Heart right ventricle (tissue), 16 donors: ENCODE data around the gene FBXO7. TPM values are rescaled to one million over a fixed set of nuclear protein-coding genes. Genes with fewer than 3 reads are reported as not detected.

ENCODE experiments used
- ATAC-seq, 8 donors: fragments of 200-7000 bp; cut with Tn5 transposase; one replicate each; pipeline ENCODE4 v1.9.1; 2020; ENCODE audit warnings: mild to moderate bottlenecking in 8 of 8, moderate library complexity in 8 of 8, moderate number of reproducible peaks in 1 of 8
- DNase-seq, 2 donors: peaks; one replicate each; pipeline ENCODE4 v3.0.0-alpha.2; 2020
- H3K27ac ChIP-seq, 10 donors: fragments of 200-600 bp; sonication (generic) in 2 of 10; one replicate each; pipeline versions ENCODE4 v1.5.0 to v1.8.0; 2020 to 2022; ENCODE audit warnings: mild to moderate bottlenecking in 3 of 10
- H3K27me3 ChIP-seq, 7 donors: fragments of 200-600 bp; one replicate each; pipeline ENCODE4 v1.8.0; 2021 to 2022; ENCODE audit warnings: mild to moderate bottlenecking in 2 of 7
- H3K36me3 ChIP-seq, 9 donors: fragments of 200-600 bp; sonication (generic) in 1 of 9; one replicate each; pipeline versions ENCODE4 v1.5.0 to v1.8.0; 2020 to 2022; ENCODE audit warnings: mild to moderate bottlenecking in 2 of 9
- H3K4me1 ChIP-seq, 9 donors: fragments of 200-600 bp; sonication (generic) in 1 of 9; one replicate each; pipeline versions ENCODE4 v1.5.0 to v1.8.0; 2020 to 2022; ENCODE audit warnings: mild to moderate bottlenecking in 4 of 9
- H3K4me3 ChIP-seq, 10 donors: fragments of 200-600 bp; sonication (generic) in 2 of 10; one replicate each; pipeline versions ENCODE4 v1.5.0 to v1.8.0; 2020 to 2022; ENCODE audit warnings: mild to moderate bottlenecking in 7 of 10, moderate library complexity in 2 of 10
- H3K9me3 ChIP-seq, 11 donors: fragments of 200-600 bp in 10 of 11; sonication (generic) in 2 of 11; one replicate each; pipeline versions ENCODE4 v1.5.0 to v1.8.0; 2013 to 2022; ENCODE audit warnings: mild to moderate bottlenecking in 2 of 11, control low read depth in 1 of 11, moderate library complexity in 1 of 11
- WGBS, 2 donors: extraction: QIAGEN DNeasy Blood & Tissue Kit; methylation state at CpG; one replicate each; pipeline ENCODE4 v1.1.7; 2013; ENCODE audit warnings: inconsistent platforms in 1 of 2; 5-methylcytosine and 5-hydroxymethylcytosine counted together
- intact Hi-C, 10 donors: fragments of 100-400 bp; cut with DNase I; formaldehyde crosslinking; loops; one replicate each; pipeline versions ENCODE4 v1.11.1 to v1.14.2; 2022
- polyA plus RNA-seq, 2 donors: library from polyadenylated mRNA; stranded (reverse); fragments of 200-250 nt; gene quantifications; one replicate each; pipeline ENCODE4 v1.2.3, GENCODE V29; 2013
- total RNA-seq, 10 donors: library from RNA; stranded (reverse); fragmentation: NEBNext Ultra II Directional in 3 of 10; extraction: Animal tissue kit (Norgen Biotek cat#: 25700) in 3 of 10; gene quantifications; one replicate each; pipeline versions ENCODE4 v1.2.1 to v1.2.4, GENCODE V29; 2021 to 2023
- TF ChIP-seq, protein P1 (sequence below), 9 donors: fragments of 200-600 bp; sonication (generic) in 2 of 9; IDR thresholded peaks; one replicate each; pipeline versions ENCODE4 v1.5.0 to v1.8.0; 2021 to 2022; ENCODE audit warnings: antibody characterized with exemption in 9 of 9, mild to moderate bottlenecking in 5 of 9, moderate library complexity in 1 of 9
- donor health status: Arrhythmogenic right ventricular cardiomyopathy.
- donor health status: ischemic (EF 13 %, LVEDD 7.1; RV severe dilation, severe dysfunction).
- donor health status: healthy with polysubstance abuse.
- donor health status: DM: no; HTN: yes; CAD: no.
- donor health status: DM: no; HTN: no; CAD: no.
- donor health status: ischemic (EF 25% LVEDD 6.9; RV normal size, moderate dysfunction).
- donor health status: ischemic (EF 25% LVEDD 5.7; RV mildly dilated, moderate dysfunction).
- donor health status: healthy.
- donor health status: DM: yes; HTN: yes; CAD: no.
- donor health status: Ischemic cardiomyopathy.
- donor health status: ischemic (EF 35%, LVEDD 5.7; RV mildly dilated, moderate dysfunction).
- donor health status: nonischemic (EF 11% LVEDD 7.7; RV severe dilation, severe dysfunction).
- donor health status: DM: yes; HTN: yes; CAD: no.
- donor health status: PGD.
- donor health status: ischemic (EF 29% LVEDD 5.4; RV normal size, mild dysfunction).
- donor health status: nonischemic (EF 23%, LVEDD 6.1; RV moderate dilation, normal function).

The FBXO7 gene
- total and polyA plus RNA-seq, 12 donors: 21.1 to 52.2 (median 37.6) TPM

DNA sequence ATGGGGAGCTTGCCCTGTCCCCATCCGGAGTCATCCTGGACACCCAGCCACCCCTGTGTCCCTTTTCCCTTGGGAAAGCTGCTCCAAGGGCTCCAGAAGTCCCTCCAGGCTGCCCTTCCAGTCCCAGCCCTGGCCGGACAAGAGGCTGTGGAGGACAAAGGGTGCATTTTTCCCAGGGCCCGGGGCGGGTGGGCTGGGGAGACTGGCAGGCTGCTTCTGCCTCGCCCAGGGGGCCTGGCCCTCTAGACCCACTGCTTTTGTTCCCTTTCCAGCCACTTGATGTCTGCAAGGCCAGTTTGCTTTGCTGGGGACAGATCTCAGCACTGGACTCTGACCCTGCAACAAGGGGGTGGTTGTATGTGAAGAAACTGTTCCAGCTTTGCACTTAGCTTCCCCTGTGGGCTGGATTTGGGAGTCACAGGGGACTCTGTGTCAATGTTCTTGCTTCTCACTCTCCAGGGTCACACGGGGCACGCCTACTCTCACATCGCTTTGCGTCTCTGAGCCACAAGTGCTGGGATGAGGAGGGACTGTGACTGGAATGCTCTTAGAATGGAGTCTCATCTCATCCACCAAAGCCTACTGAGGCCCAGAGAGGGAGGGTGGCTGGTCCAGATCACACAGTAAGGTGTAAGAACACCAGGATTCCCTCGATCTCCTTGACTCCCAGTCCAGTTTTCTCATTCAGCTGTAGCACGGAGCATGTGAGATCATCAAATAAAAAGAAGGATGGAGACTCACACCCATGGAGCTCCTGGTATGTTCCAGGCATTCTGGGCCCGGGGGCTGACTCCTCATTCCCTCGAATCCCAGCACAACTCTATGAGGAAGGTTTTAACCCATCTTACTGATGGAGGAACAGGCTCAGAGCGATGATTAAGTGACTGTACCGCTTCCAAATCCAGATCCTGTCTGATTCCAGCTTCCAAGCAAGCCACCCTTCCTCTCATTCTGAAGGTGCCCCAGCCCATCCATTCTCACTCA, 59.9 kb downstream of the FBXO7 start:
- TF ChIP-seq, protein P1, sequence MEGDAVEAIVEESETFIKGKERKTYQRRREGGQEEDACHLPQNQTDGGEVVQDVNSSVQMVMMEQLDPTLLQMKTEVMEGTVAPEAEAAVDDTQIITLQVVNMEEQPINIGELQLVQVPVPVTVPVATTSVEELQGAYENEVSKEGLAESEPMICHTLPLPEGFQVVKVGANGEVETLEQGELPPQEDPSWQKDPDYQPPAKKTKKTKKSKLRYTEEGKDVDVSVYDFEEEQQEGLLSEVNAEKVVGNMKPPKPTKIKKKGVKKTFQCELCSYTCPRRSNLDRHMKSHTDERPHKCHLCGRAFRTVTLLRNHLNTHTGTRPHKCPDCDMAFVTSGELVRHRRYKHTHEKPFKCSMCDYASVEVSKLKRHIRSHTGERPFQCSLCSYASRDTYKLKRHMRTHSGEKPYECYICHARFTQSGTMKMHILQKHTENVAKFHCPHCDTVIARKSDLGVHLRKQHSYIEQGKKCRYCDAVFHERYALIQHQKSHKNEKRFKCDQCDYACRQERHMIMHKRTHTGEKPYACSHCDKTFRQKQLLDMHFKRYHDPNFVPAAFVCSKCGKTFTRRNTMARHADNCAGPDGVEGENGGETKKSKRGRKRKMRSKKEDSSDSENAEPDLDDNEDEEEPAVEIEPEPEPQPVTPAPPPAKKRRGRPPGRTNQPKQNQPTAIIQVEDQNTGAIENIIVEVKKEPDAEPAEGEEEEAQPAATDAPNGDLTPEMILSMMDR (IDR thresholded peaks at IDR 0.05): no peak
- intact Hi-C loops: loop anchor here in 9 of 10 donors (2.0 to 10.0 kb wide), 11 partner anchors 43 to 230 kb away; no protein-coding TSS in a partner anchor
- Histone ChIP-seq H3K9me3 (peaks cover 0 to 3% (median 0%) of the 10 kb centered on the region in 11 donors), H3K27me3 (no peaks in the 10 kb centered on the region), H3K36me3 (no peaks in the 10 kb centered on the region), H3K27ac (peak overlapping the region; percentile 76 to 93 (median 82)), H3K4me1 (peaks cover 14 to 70% (median 61%) of the 10 kb centered on the region in 9 donors), H3K4me3 (no peak overlapping the region)
- peak in 6 of 8 donors; percentile 8 to 37 (median 26) for ATAC-seq
- DNase-seq: peak; percentile 59 to 72
- WGBS, 2 donors: 73 to 81% methylated on average over 15 of the region's 15 CpGs

DNA sequence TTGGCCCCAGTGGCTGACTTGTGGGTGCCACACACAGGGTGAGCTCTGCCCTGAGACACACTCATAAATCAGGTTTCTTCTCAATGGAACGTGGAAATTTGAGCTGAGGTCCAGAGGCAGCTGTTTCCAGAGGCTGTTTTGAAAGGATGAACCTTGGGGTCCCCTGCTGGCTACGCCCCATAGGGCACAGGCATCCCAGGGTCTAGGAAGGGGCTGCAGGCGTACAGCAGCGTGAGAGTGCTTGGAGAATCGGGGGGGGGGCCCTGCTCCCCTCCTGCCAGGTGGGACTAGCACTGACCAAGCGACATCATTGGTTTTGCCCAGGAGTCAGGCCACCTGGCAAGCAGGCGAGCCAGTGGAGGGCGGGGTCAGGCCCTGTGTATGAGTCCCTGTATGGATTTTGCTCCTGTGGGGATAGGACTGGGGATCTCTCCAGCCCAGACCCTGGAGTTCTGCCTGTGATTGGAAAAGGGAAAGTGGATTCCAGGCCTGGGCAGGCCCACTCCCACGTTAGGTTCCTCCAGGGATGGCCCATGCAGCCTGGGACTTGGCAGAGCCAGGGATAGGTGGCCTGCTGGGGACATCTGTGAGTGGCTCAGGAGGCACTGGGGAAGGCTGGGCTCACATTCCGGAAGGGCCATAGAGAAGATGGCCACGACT, 61.0 kb downstream of the FBXO7 start:
- DNase-seq (no peak), ATAC-seq (no peak)
- intact Hi-C loops: loop anchor here in 5 of 10 donors (2.0 to 10.0 kb wide), 5 partner anchors 87 to 229 kb away; no protein-coding TSS in a partner anchor
- TF ChIP-seq, protein P1 (IDR thresholded peaks at IDR 0.05): no peak
- Histone ChIP-seq H3K9me3 (peaks cover 0 to 3% (median 0%) of the 10 kb centered on the region in 11 donors), H3K27me3 (no peaks in the 10 kb centered on the region), H3K36me3 (no peaks in the 10 kb centered on the region), H3K4me1 (peaks cover 24 to 70% (median 61%) of the 10 kb centered on the region in 9 donors), H3K27ac (peak overlapping the region in 6 of 10 donors; percentile 3 to 93 (median 86)), H3K4me3 (no peak overlapping the region)
- 90 to 94% methylated on average over 11 of the region's 11 CpGs for WGBS, 2 donors

DNA sequence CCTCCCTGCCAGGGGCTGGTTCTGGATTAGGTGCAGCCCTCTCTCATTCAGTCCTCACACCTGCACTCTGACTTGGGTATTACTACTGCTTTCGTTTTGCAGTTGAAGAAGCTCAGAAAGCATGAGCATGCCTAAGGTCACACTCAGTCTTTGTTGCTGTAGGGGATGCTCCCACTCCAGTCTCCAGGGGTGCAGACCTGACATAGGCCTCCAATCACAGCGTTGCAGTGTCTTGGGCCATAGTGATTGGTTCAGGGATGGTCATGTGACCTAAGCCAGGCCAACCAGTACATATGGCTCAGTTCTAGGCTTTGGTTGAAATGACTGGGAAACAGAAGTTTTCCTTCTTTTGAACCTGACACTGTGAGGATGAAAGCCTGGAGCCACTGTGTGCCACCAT, 61.7 kb downstream of the FBXO7 start:
- ATAC-seq (no peak), DNase-seq (no peak)
- Histone ChIP-seq H3K9me3 (peaks cover 0 to 3% (median 0%) of the 10 kb centered on the region in 11 donors), H3K4me1 (peaks cover 24 to 68% (median 61%) of the 10 kb centered on the region in 9 donors), H3K27ac (no peak overlapping the region), H3K27me3 (no peaks in the 10 kb centered on the region), H3K4me3 (no peak overlapping the region), H3K36me3 (no peaks in the 10 kb centered on the region)
- 90 to 98% methylated on average over 2 of the region's 2 CpGs for whole genome bisulfite sequencing, 2 donors
- TF ChIP-seq, protein P1 (IDR thresholded peaks at IDR 0.05): no peak
- intact Hi-C loops: loop anchor here in 5 of 10 donors (10.0 kb wide), 4 partner anchors 88 to 228 kb away; no protein-coding TSS in a partner anchor

DNA sequence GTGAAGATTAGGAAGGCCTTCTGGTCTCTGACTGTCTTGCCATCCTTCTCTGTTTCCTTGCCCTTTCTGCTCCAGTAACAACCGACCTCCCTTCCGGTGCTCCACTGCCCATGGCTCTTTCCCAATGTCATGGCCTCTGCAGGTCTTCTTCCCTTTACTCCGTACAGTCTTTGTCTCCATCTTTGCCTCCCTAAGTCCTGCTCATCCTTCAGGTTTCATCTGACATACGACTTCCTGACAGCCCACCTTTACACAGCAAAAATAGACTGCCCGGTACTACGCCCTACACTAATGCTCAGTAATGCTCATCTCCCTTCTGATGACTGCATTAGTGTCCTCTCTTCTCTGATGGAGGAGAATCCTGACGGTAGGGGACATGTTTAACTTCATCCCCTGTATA, 63.9 kb downstream of the FBXO7 start:
- 96% methylated on average over 7 of the region's 7 CpGs for WGBS, 2 donors
- H3K9me3 ChIP-seq: peaks cover 0 to 3% (median 0%) of the 10 kb centered on the region in 11 donors
- intact Hi-C loops: loop anchor here in 5 of 10 donors (10.0 kb wide), 4 partner anchors 86 to 226 kb away; no protein-coding TSS in a partner anchor
- H3K27me3 ChIP-seq: no peaks in the 10 kb centered on the region
- peaks cover 31 to 67% (median 61%) of the 10 kb centered on the region in 9 donors for H3K4me1 ChIP-seq
- no peak for ATAC-seq
- TF ChIP-seq, protein P1 (IDR thresholded peaks at IDR 0.05): no peak
- no peak for DNase-seq
- H3K4me3 ChIP-seq: no peak overlapping the region
- H3K27ac ChIP-seq: peak overlapping the region in 4 of 10 donors; percentile 56 to 84 (median 72)
- H3K36me3 ChIP-seq: no peaks in the 10 kb centered on the region
